Measurements from ENCODE around the gene TCEA2. TPM values are rescaled to one million over a fixed set of nuclear protein-coding genes. Genes with fewer than 3 reads are reported as not detected.

The TCEA2 gene
- total RNA-seq, 1 experiment from 2014 or later = 48.3 TPM

DNA sequence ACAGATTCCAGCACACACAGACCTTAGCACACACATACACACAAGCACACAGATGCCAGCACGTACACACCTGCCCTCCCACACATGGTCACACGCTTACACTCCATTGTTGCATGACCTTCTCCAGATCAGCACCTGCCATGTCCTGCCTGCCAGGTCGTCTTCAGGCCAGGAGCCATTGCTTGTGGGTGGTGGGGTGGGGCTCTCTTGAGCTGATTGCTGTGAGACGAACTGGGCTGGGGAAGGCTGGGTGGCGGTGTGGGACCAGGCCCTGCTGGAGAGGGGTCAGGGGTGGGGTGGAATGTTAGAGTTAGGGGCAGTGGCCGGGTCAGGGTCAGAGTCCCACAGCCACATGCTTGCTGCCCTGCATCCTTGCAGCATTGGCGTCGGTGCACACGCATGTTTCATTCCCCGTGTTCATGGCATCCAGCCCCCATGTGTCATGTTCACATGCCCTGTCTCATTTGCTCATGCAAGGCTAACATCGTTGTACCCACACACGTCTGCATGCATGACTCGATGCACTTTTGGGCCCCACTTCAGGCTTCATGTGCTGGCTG is 50.9 kb downstream of the TCEA2 start:
- peaks cover 4% of the 10 kb centered on the region for H3K27me3 Mint-ChIP-seq (ENCODE audit: insufficient read depth, unreplicated experiment)

DNA sequence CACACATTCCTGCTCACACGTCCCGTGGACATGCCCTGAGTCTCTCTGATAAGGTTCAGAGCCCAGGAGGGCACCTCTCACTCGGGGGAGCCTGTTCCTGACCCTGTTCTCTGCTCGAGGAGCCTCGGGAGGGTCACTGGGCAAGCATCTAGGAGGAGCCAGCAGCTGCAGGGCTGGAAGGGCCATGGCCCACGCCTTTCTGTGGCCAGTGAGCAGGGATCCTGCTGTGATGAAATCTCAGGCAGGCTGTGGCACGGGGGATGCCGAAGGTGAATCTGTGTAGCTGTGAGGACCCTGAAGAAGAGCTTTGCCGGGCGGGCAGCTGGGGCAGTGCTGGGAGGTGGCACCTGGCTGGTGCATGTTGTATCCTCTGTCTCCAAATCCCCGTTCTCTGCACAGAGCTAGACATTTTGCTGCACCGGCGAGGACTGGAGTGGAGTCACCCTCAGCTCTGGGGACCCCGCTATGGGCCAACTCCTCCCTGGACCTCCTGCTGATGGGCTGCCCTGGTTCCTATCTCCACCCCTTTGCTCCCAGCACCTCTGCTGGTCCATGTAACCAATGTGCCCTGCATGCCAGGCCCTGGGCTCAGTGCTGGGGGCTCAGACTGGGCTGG is 51.5 kb downstream of the TCEA2 start:
- Histone ChIP-seq H3K4me3 (ENCODE audit: low read depth, low read length) (no peak overlapping the region), H3K36me3 (ENCODE audit: control insufficient read depth, insufficient read depth, low read length) (no peaks in the 10 kb centered on the region), H3K4me1 (no peaks in the 10 kb centered on the region), H3K9me3 (no peaks in the 10 kb centered on the region), H3K27me3 (replicated peaks; ENCODE audit: control insufficient read depth, insufficient read depth, low read length) (no peaks in the 10 kb centered on the region)
- Mint-ChIP-seq H3K4me3 (ENCODE audit: unreplicated experiment) (no peak overlapping the region), H3K27ac (ENCODE audit: unreplicated experiment) (no peak overlapping the region), H3K27me3 (ENCODE audit: insufficient read depth, unreplicated experiment) (peaks cover 4% of the 10 kb centered on the region), H3K4me1 (ENCODE audit: low read depth, unreplicated experiment) (no peaks in the 10 kb centered on the region), H3K36me3 (ENCODE audit: insufficient read depth, unreplicated experiment) (no peaks in the 10 kb centered on the region), H3K9me3 (ENCODE audit: unreplicated experiment) (no peaks in the 10 kb centered on the region)
- ChIA-PET POLR2A (no interaction called here), CTCF (interaction anchor here (1.1 to 1.4 kb wide), 2 partner anchors 12 to 15 kb away, joined by 3 read pairs; no protein-coding TSS in a partner anchor)
- BruUV-seq (replicated peaks) = no TSS peak
- TF ChIP-seq, protein P1, sequence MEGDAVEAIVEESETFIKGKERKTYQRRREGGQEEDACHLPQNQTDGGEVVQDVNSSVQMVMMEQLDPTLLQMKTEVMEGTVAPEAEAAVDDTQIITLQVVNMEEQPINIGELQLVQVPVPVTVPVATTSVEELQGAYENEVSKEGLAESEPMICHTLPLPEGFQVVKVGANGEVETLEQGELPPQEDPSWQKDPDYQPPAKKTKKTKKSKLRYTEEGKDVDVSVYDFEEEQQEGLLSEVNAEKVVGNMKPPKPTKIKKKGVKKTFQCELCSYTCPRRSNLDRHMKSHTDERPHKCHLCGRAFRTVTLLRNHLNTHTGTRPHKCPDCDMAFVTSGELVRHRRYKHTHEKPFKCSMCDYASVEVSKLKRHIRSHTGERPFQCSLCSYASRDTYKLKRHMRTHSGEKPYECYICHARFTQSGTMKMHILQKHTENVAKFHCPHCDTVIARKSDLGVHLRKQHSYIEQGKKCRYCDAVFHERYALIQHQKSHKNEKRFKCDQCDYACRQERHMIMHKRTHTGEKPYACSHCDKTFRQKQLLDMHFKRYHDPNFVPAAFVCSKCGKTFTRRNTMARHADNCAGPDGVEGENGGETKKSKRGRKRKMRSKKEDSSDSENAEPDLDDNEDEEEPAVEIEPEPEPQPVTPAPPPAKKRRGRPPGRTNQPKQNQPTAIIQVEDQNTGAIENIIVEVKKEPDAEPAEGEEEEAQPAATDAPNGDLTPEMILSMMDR (IDR thresholded peaks at IDR 0.05; ENCODE audit: insufficient read depth in 1 of 2, low read depth in 1 of 2, low read length in 1 of 2, severe bottlenecking in 1 of 2, unreplicated experiment in 1 of 2) = no peak
- intact Hi-C loops (cut with micrococcal nuclease; ENCODE audit: unreplicated experiment) = no loop called here
- peak; percentile 10 to 38 for DNase-seq

More for the DNA sequence above, 50.9 kb downstream of the TCEA2 start:
- CTCF ChIA-PET = interaction anchor here (1.1 to 1.4 kb wide), 2 partner anchors 11 to 15 kb away, joined by 3 read pairs; no protein-coding TSS in a partner anchor
- no TSS peak for BruUV-seq (replicated peaks)
- H3K27ac Mint-ChIP-seq (ENCODE audit: unreplicated experiment) = no peak overlapping the region
- H3K36me3 Mint-ChIP-seq (ENCODE audit: insufficient read depth, unreplicated experiment) = no peaks in the 10 kb centered on the region
- H3K27me3 ChIP-seq (replicated peaks; ENCODE audit: control insufficient read depth, insufficient read depth, low read length) = no peaks in the 10 kb centered on the region
- no peaks in the 10 kb centered on the region for H3K4me1 ChIP-seq
- TF ChIP-seq, protein P1 (IDR thresholded peaks at IDR 0.05; ENCODE audit: insufficient read depth in 1 of 2, low read depth in 1 of 2, low read length in 1 of 2, severe bottlenecking in 1 of 2, unreplicated experiment in 1 of 2) = no peak
- no peaks in the 10 kb centered on the region for H3K4me1 Mint-ChIP-seq (ENCODE audit: low read depth, unreplicated experiment)
- POLR2A ChIA-PET = no interaction called here
- H3K9me3 ChIP-seq = no peaks in the 10 kb centered on the region
- no peaks in the 10 kb centered on the region for H3K9me3 Mint-ChIP-seq (ENCODE audit: unreplicated experiment)
- DNase-seq = peak; percentile 3 to 43
- H3K4me3 Mint-ChIP-seq (ENCODE audit: unreplicated experiment) = no peak overlapping the region
- intact Hi-C loops (cut with micrococcal nuclease; ENCODE audit: unreplicated experiment) = no loop called here
- no peak overlapping the region for H3K4me3 ChIP-seq (ENCODE audit: low read depth, low read length)
- no peaks in the 10 kb centered on the region for H3K36me3 ChIP-seq (ENCODE audit: control insufficient read depth, insufficient read depth, low read length)

DNA sequence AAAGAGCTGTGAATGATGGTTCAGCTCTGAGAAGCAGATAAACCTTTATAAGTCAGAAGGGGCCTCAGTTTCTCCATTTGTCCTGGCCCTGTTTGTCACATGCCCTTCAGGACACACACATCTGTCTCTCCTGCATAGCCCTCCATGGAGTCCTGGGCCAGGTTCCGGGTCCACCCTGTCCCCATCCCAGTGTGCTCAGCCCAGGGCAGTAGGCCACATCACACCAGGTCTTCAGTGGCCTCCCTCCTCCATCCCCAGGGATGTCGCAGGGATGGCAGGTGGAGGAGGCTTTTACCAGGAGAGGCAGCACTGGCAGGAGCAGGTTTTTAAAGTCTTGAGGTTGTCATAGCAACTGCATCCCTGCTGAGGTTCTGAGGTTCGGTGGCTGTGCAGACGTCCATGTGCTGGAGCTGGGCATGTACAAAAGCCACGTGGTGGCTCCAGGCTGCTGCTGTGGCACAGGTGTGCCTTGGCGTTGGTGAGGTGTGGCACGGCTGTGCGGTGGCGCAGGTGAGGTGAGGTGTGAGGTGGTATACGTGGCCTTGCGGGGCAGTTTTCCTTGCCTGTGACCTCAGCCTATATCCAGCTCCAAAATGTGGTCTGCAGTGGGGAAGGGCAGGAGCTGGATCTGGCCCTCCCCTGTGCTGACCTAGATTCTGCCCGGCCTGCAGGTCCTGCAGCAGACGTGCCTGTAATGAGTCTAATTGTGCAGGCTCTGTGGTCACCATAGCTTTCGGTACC is 52.3 kb downstream of the TCEA2 start:
- TF ChIP-seq, protein P1 (IDR thresholded peaks at IDR 0.05; ENCODE audit: insufficient read depth in 1 of 2, low read depth in 1 of 2, low read length in 1 of 2, severe bottlenecking in 1 of 2, unreplicated experiment in 1 of 2) = no peak
- no peak overlapping the region for H3K27ac Mint-ChIP-seq (ENCODE audit: unreplicated experiment)
- H3K4me3 Mint-ChIP-seq (ENCODE audit: unreplicated experiment) = no peak overlapping the region
- H3K4me3 ChIP-seq (ENCODE audit: low read depth, low read length) = no peak overlapping the region
- no peaks in the 10 kb centered on the region for H3K4me1 ChIP-seq
- no peaks in the 10 kb centered on the region for H3K9me3 Mint-ChIP-seq (ENCODE audit: unreplicated experiment)
- no TSS peak for BruUV-seq (replicated peaks)
- no peaks in the 10 kb centered on the region for H3K36me3 ChIP-seq (ENCODE audit: control insufficient read depth, insufficient read depth, low read length)
- intact Hi-C loops (cut with micrococcal nuclease; ENCODE audit: unreplicated experiment) = no loop called here
- DNase-seq = peak; percentile 11 to 46
- H3K4me1 Mint-ChIP-seq (ENCODE audit: low read depth, unreplicated experiment) = no peaks in the 10 kb centered on the region
- H3K9me3 ChIP-seq = no peaks in the 10 kb centered on the region
- peaks cover 6% of the 10 kb centered on the region for H3K36me3 Mint-ChIP-seq (ENCODE audit: insufficient read depth, unreplicated experiment)
- peaks cover 4% of the 10 kb centered on the region for H3K27me3 Mint-ChIP-seq (ENCODE audit: insufficient read depth, unreplicated experiment)
- no peaks in the 10 kb centered on the region for H3K27me3 ChIP-seq (replicated peaks; ENCODE audit: control insufficient read depth, insufficient read depth, low read length)
- ChIA-PET POLR2A (interaction anchor here (0.6 kb wide), 2 partner anchors 36 to 134 kb away, joined by 3 to 4 read pairs; partner anchors contain the start of gene RGS19), CTCF (interaction anchor here (2.2 to 2.7 kb wide), 2 partner anchors 13 to 32 kb away, joined by 11 to 15 read pairs; partner anchors contain the start of gene LKAAEAR1)
